Occipital lobe (tissue), 2 donors: ENCODE data around the gene FAM50B. TPM values are rescaled to one million over a fixed set of nuclear protein-coding genes. Genes with fewer than 3 reads are reported as not detected.

Experiments
- DNase-seq: peaks from one replicate; lab custom pipeline; 2025; lab: John Stamatoyannopoulos, UW
- total RNA-seq: library from RNA; depleted of rRNA; stranded (reverse); fragments of >200 nt; gene quantifications from one replicate; pipeline ENCODE4 v1.2.3, GENCODE V29; 2014

Gene FAM50B
- total RNA-seq, 1 donor from 2014 or later: 20.6 TPM

DNA sequence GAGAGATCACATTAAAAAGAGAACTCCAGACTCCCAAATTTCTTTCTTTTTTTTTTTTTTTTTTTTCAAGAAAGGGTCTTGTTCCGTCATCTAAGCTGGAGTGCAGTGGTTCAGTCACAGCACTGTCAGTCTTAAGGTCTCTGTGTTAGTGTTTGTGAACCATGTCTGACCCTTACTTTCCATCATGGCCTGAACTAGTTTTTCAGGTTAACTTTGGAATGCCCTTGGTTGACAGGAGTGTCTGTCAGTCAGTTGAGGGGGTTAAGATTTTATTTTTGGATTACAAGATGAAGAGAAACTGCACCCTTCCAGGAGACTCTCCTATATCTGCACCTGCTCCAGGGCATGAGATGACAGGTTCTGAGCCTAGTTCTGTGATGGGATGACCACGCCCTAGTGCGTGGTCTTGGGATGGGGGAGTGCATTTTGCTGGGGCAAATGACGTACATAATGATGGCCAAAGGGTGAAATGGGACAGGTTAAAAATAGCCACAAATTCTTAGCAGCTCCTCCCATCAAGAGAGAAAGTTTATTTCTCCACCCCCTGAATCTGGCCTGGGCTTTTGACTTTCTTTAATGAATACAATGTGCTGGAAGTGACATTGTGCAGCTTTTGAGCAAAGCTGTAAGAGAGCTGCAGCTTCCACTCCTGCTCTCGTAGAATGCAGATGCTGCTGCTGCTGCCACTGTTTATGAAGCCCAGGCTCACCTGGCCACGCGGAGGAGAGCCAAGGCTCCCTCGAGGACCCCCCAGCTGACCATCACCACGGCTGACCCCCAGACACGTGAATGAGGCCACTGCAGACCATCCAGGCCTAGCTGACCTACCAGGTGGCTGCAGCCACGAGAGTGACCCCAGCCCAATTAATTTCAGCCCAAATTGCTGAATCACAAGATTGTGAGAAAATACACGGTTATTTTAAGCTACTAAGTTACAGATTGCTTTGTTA lies 29.7 kb upstream of the FAM50B start:
- DNase-seq: no peak

DNA sequence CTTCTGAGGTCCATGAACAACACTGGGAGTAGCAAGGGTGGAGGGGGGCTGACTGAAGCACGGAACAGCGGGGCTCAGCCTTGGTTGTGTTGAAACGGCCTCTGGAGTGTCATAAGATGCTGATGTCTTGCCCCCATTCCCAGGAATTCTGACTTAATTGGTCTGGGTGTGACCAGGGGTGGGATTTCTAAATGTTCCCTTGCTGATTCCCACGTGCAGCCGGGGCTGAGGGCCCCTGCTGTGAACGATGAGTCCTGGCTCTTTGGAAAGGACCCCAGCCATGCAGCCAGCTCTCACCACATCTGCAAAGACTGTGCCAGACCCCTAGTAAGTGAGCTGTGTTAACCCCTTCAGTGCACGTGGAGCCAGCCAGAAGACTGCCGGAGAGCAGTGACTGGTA lies 28.6 kb upstream of the FAM50B start:
- DNase-seq: no peak

DNA sequence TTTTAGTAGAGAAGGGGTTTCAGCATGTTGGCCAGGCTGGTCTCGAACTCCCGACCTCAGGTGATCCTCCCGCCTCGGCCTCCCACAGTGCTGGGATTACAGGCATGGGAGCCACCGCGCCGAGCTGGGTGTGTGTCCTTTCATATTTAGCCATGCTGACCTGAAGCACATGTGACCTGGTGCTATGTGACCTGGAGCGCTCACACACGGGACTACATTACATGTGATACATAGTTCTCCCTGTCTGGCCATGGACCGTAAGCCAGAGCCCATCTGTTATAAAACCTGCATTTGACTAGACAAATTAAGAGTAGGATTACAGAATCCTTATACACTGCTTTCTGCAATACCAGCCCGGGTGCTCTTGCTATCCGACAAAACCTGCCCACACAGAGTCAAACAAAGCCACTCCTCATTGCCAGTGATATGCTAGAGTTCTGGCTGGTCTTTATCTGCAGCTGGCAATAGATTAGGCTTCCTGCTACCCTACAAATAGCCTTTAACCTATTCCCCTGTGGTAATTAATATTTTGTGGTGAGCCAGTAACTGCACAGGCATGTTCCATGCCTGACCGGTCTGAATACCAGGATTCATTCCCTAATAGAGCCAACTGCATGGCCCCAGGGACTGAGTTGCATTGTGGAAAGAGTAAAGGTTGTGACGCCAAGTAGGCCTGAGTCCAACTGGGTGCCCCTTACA lies 26.3 kb upstream of the FAM50B start:
- DNase-seq: no peak

- DNase-seq: no peak
Measured at GRCh38 chr6:3823671-3824070, 25.5 kb upstream of the FAM50B start.

DNA sequence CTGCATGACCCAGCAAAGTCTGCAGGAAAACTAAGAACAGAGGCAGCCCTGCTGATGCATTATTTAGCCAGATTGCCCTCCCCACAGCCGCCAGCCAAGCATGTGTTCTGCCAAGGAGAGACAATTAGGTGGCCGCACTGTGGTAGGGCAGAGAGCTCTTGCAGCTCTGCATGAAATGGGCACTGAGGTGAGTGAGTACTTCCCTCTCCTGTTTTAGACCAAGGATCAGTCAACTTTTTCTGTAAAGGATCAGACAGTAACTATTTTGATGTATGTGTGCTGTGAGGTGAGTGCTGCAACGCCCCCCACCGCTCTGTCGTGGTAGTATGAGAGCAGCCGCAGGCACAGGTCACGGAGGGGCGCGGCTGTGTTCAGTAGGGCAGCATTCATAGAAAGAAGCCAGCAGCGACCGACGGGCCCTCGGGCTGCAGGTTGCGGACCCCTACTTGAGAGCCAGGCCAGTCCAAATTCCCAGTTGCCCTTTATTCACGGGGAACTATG lies 23.8 kb upstream of the FAM50B start:
- DNase-seq: no peak

- peak; percentile 37 for DNase-seq
Measured at GRCh38 chr6:3825851-3826581, 23.2 kb upstream of the FAM50B start.

GRCh38 chr6:3829285-3829684 lies 19.9 kb upstream of the FAM50B start:
- no peak for DNase-seq

DNA sequence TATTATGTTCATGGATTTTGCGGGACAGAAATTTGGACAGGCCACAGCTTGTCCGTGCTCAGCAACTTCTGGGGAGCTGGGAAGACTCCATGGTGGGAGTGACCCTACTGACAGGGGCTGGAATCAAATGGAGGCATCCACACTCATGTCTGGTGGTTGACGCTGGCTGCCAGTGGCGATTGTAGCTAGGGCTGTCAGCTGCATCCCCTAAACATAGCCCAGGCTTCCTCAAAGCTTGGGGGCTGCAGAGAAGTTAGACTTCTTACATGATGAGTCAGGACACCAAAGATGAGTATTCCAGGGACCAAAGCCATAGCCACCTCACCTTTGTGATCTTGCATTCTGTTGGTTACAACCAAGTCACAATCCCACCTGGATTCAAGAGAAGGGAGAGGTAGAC lies 18.4 kb upstream of the FAM50B start:
- no peak for DNase-seq

- no peak for DNase-seq
Measured at GRCh38 chr6:3831761-3832530, 17.2 kb upstream of the FAM50B start.

GRCh38 chr6:3835055-3835731 lies 14.0 kb upstream of the FAM50B start:
- no peak for DNase-seq

DNA sequence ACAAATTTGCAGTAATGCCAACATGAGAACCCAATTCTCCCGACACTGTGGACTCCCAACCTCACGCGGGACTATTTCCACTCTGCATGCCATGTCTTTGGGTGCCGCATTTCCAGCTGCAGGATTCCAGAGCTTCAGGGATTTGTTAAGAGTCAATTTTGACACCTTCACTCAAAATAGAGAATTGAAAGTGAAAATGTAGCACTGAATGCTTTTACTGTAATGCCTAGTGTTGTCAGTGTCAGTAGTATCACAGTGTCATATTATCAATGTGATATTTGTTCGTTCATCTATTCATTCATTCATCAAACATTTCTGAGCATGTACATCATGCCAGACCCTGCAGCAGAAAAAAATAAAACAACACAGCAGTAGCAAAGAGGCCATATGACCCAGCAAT lies 13.4 kb upstream of the FAM50B start:
- DNase-seq: no peak

GRCh38 chr6:3836566-3836965 lies 12.6 kb upstream of the FAM50B start:
- no peak for DNase-seq

DNA sequence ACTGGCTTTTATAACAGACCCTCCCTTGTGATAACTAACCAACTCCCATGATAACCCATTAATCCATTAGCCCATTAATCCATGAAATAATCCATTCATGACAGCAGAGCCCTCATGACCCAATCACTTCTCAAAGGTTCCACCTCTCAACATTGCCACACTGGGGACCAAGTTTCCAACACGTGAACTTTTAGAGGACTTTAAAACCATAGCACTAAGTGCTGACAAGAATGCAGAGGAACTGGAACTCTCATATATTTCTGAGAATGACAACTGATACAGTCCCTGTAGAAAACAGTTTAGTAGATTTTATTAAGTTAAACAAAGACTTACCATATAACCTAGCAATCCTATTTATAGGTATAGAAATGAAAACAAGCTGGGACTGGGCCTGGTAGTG lies 11.4 kb upstream of the FAM50B start:
- no peak for DNase-seq

GRCh38 chr6:3838992-3839867 lies 9.9 kb upstream of the FAM50B start:
- no peak for DNase-seq

DNA sequence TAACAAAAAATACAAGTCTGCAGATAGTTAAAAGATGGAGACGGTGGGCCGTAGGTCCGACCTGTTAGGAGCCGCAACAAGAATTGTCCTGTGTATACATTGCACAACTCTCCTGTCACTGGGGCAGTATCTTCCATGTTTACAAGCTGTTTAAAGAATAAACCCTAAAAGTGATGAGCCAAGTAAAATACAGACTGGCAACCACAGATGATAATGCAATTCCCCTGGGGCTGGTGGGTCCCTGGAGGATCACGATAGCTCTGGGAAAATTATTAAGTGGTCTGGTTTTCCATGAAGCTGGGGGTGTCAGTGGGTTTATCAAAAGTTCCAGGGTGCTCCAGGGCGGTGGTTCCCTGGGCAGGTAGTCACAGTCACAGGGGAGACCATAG lies 8.1 kb upstream of the FAM50B start:
- DNase-seq: no peak

DNA sequence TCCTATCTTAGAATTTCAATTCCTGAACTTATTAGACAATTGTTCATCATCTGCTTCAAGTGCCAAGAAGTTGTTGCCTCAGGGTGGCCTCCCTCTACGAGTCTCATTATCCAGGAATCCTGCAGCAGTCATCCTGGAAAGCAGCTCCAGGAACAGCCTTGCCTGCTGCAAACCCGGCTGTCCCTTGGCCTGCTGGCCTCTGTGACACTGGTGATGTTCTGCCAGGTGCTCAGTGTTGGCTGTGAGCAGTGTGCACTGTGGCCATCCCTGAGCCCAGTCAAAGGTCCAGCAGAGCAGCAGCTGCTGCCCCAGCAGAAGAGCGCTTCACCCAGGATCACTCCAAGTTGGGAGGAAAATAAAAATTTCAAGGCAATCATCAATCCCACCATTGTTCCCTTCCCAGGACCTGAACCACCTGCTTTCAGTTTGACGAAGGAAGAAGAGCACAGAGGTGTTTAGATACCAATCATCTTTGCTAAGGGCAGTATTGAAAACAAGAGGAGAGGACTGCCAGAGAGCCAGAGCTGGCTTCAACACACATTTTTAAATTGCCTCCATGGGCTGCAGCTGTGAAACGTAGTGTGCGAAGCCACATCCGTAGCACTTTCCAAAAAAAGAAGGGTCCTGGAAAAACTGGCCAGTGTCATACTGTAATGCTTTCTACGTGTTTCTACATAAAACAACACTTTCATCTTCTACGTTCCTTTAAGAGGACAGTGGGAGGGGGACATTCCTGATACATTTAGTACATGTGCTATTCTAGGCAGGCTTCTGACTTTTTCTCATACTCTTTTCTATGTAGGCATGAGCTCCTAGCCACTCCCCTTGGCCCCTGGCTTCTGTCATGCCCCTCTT lies 7.2 kb upstream of the FAM50B start:
- no peak for DNase-seq

DNA sequence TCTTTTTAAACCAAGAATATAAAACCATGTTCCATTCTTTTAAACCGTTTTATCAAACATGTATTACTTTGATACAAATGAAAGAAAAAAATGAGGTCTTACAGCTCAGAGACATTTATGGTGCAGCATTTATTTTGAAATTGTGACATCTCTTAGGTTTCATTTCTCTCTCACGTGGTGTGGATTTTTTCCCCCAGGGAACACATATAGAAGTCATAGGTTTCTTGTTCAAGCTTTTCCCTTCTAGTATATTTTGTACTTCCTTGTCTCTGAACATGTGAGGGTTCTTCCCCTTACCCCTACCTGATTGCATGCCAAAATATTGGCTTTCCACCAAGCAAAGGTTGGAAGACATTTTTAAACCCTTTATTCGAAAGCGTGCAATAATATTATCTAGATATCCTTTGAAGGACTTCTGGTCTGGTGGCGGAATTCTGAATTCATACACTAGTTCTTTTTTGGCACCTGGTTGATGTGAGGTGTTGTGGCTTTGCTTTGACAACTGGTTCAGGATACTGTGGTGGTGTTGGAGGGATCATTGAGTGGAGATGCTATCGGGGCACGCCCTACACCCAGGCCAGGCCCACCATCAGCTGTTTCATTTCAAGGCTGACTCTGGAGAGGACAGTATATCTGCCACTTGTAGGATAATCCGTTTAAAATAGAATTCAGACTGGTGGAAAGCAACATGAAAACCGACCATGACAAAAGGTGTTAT lies 5.6 kb upstream of the FAM50B start:
- no peak for DNase-seq

GRCh38 chr6:3844097-3844463 lies 5.1 kb upstream of the FAM50B start:
- DNase-seq: no peak
